HL-60 (cell line): Measurements from ENCODE around the gene UNC5C.

Experiments used
- DNase-seq, 2 experiments: peaks; one replicate each; pipeline ENCODE4 v3.0.0-alpha.2; 2010 to 2020; ENCODE audit warnings: low read depth in 1 of 2, low spot score in 1 of 2
- H3K27ac ChIP-seq: fragments of 250-450 bp; sonication (Bioruptor Pico); replicated peaks from 2 replicates; pipeline ENCODE4 v1.5.1; 2020; ENCODE audit warnings: mild to moderate bottlenecking, moderate library complexity
- H3K27me3 ChIP-seq: fragments of 250-450 bp; sonication (Bioruptor Pico); 2 replicates; pipeline ENCODE4 v1.5.1; 2021; ENCODE audit warnings: mild to moderate bottlenecking, moderate library complexity; ENCODE audit not compliant: insufficient read depth, poor library complexity, severe bottlenecking
- H3K4me3 ChIP-seq: replicated peaks from 2 replicates; pipeline ENCODE4 v1.5.1; 2011; ENCODE audit warnings: mild to moderate bottlenecking, control low read depth, low read length; ENCODE audit not compliant: insufficient read depth
- GABPA ChIP-seq: IDR thresholded peaks from 2 replicates; pipeline ENCODE4 v1.6.1; 2012; ENCODE audit warnings: low read depth
- POLR2AphosphoS5 ChIP-seq: IDR thresholded peaks from 2 replicates; pipeline ENCODE4 v1.6.1; 2012; ENCODE audit warnings: low read depth
- SPI1 ChIP-seq: IDR thresholded peaks from 2 replicates; pipeline ENCODE4 v1.6.1; 2012; ENCODE audit warnings: low read depth, mild to moderate bottlenecking, borderline replicate concordance
- TF ChIP-seq, protein P1 (sequence below): IDR thresholded peaks from one replicate; pipeline ENCODE4 v1.5.1; 2011; ENCODE audit warnings: low read length, control low read depth, inconsistent platforms; ENCODE audit not compliant: insufficient read depth
- TF ChIP-seq, protein P2 (sequence below): IDR thresholded peaks from 2 replicates; pipeline ENCODE4 v1.6.1; 2012; ENCODE audit warnings: low read depth; ENCODE audit not compliant: insufficient replicate concordance

UNC5C gene

DNA sequence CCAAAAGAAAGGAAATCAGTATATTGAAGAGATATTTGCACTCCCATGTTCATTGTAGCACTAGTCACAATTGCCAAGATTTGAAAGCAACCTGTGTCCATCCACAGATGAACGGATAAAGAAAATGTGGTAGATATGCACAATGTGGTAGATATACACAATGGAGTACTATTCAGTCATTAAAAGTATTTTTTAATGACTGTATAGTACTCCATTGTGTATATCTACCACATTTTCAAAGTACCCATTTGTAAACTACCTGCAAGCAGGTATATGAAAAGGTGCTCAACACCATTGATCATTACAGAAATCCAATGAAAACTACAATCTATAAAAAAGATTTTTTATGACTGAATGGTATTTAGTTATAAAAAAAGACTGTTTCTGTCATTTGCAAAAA lies 200.4 kb downstream of the UNC5C start:
- Histone ChIP-seq H3K27me3 (no peaks in the 10 kb centered on the region), H3K4me3 (no peak overlapping the region), H3K27ac (no peak overlapping the region)
- no peak for DNase-seq
- TF ChIP-seq, protein P1, sequence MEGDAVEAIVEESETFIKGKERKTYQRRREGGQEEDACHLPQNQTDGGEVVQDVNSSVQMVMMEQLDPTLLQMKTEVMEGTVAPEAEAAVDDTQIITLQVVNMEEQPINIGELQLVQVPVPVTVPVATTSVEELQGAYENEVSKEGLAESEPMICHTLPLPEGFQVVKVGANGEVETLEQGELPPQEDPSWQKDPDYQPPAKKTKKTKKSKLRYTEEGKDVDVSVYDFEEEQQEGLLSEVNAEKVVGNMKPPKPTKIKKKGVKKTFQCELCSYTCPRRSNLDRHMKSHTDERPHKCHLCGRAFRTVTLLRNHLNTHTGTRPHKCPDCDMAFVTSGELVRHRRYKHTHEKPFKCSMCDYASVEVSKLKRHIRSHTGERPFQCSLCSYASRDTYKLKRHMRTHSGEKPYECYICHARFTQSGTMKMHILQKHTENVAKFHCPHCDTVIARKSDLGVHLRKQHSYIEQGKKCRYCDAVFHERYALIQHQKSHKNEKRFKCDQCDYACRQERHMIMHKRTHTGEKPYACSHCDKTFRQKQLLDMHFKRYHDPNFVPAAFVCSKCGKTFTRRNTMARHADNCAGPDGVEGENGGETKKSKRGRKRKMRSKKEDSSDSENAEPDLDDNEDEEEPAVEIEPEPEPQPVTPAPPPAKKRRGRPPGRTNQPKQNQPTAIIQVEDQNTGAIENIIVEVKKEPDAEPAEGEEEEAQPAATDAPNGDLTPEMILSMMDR, result no peak
- TF ChIP-seq GABPA, result no peak

DNA sequence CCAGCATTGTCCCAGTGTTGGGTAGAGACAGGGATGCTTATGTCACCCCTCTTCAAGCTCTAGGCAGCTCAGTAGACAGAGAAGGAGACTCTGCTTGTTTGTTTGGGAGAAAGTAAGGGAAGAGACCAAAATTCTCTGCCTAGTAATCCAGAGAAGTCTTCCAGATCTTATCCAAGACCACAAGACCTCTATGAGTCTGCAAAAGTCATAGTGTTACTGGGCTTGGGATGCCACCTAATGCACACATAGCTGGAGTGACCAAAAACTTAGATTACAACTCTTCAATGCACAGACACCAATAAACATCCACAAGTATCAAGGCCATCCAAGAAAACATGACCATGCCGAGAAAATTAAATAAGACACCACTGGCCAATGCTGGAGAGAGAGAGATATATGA lies 205.5 kb downstream of the UNC5C start:
- no peak overlapping the region for H3K27ac ChIP-seq
- no peak for TF ChIP-seq SPI1
- TF ChIP-seq, protein P1, result no peak
- TF ChIP-seq, protein P2, sequence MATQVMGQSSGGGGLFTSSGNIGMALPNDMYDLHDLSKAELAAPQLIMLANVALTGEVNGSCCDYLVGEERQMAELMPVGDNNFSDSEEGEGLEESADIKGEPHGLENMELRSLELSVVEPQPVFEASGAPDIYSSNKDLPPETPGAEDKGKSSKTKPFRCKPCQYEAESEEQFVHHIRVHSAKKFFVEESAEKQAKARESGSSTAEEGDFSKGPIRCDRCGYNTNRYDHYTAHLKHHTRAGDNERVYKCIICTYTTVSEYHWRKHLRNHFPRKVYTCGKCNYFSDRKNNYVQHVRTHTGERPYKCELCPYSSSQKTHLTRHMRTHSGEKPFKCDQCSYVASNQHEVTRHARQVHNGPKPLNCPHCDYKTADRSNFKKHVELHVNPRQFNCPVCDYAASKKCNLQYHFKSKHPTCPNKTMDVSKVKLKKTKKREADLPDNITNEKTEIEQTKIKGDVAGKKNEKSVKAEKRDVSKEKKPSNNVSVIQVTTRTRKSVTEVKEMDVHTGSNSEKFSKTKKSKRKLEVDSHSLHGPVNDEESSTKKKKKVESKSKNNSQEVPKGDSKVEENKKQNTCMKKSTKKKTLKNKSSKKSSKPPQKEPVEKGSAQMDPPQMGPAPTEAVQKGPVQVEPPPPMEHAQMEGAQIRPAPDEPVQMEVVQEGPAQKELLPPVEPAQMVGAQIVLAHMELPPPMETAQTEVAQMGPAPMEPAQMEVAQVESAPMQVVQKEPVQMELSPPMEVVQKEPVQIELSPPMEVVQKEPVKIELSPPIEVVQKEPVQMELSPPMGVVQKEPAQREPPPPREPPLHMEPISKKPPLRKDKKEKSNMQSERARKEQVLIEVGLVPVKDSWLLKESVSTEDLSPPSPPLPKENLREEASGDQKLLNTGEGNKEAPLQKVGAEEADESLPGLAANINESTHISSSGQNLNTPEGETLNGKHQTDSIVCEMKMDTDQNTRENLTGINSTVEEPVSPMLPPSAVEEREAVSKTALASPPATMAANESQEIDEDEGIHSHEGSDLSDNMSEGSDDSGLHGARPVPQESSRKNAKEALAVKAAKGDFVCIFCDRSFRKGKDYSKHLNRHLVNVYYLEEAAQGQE, result no peak
- no peak for TF ChIP-seq GABPA
- TF ChIP-seq POLR2AphosphoS5, result no peak
- H3K4me3 ChIP-seq, result no peak overlapping the region
- no peak for DNase-seq
- no peaks in the 10 kb centered on the region for H3K27me3 ChIP-seq

DNA sequence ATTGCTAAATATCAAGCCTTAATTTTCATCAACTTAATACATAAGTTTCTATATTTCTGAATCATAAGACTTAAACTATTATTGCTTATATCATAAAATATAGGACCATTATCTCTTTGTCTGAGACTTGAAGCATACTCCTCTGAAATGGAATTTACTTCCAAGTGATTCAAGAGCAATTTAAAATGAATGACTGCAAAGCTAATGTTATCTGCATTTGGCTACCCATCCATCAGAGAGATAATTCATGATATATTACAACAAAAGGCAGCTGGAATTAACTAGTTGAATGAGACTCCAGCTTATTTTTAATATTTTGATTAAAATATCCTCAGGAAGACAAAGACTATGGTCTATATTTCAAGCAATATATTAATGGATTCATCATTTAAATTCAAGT lies 208.6 kb downstream of the UNC5C start:
- DNase-seq, result no peak
- Histone ChIP-seq H3K27ac (no peak overlapping the region), H3K4me3 (no peak overlapping the region), H3K27me3 (no peaks in the 10 kb centered on the region)
- TF ChIP-seq SPI1 (no peak), POLR2AphosphoS5 (no peak), GABPA (no peak)
- TF ChIP-seq, protein P2, result no peak
- TF ChIP-seq, protein P1, result no peak

DNA sequence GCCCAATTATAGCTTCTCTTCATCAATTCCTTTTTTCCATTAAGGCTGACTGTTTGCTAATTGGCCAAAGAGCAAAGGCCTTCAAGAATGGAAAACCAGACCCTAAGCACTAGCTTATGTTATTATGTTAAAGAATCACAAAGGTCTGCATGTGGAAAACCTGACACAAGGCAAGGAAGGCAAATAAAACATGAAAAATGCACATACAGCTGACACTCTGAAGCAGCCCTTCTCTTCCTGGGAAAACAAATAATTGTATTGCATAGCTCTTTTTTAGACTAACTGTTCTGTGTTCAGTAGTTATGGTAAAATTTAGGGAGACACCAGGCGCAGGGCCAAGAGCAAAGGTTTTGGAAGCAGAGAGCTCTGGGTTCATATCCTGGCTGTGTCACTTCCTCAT lies 223.1 kb downstream of the UNC5C start:
- no peaks in the 10 kb centered on the region for H3K27me3 ChIP-seq
- H3K4me3 ChIP-seq, result no peak overlapping the region
- DNase-seq, result no peak
- no peak overlapping the region for H3K27ac ChIP-seq
- TF ChIP-seq, protein P2, result no peak
- no peak for TF ChIP-seq SPI1
- TF ChIP-seq POLR2AphosphoS5, result no peak
- TF ChIP-seq GABPA, result no peak
- TF ChIP-seq, protein P1, result no peak
